Superior temporal gyrus (tissue), 1 donor: ENCODE measurements around the gene NOL7.

Source experiments
- DNase-seq: peaks from one replicate; pipeline ENCODE4 v3.0.0-alpha.2; 2016; ENCODE audit errors: extremely low spot score

The NOL7 gene

DNA sequence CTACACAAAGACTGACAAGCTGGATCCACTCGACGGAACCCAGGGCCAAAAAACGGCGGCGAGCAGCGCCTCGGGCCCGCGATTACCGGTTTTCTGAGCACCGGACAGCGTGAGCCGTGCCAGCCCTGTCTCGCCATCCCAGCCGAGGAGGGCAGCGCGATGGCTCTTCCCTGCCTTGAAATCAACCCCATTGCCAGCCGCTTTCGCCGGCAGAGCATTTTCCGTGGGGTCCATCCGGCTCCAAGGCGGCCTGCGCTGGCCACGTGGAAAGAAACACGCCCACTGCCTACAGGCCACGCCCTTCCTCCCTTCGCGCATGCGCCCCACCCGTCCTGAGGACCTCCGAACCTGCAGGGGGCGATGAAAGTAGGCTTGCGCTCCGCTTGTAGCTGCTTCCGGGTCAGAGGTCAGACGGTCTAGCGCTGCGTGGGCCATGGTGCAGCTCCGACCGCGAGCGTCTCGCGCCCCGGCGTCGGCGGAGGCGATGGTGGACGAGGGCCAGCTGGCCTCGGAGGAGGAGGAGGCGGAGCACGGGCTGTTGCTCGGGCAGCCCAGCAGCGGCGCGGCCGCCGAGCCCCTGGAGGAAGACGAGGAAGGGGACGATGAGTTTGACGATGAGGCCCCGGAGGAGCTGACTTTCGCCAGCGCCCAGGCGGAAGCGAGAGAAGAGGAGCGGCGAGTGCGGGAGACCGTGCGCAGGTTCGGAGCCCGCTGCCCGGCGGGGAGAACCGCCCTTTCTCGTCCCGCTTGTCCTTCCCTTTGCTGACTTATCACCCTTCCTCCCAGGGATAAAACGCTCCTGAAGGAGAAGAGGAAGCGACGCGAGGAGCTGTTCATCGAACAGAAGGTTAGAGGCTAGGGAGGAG, at the start of gene NOL7:
NOL7 (plus strand) TSS at position 410 of the 866 bp plus-strand sequence; CDS start at position 434, 24 bp downstream.
- peak; percentile 99 for DNase-seq

DNA sequence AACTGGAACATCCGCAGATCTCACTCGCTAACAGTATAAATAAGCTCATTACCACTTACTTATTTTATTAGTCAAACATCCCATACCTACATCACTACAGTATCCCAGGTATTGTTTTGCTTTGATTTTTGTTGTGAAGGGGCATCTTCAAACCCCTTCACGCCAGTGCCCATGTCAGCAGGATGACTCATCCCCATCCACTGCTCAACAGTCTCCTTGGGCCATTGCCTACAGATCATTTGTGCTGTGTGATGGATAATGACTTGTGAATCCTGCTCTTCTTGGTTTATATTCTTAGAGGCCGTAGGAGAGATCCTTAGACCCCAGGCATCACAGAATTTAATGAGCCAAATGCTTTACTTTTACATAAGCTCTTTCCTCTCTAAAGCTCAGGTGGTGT, 49.2 kb upstream of the NOL7 start:
- DNase-seq = no peak

DNA sequence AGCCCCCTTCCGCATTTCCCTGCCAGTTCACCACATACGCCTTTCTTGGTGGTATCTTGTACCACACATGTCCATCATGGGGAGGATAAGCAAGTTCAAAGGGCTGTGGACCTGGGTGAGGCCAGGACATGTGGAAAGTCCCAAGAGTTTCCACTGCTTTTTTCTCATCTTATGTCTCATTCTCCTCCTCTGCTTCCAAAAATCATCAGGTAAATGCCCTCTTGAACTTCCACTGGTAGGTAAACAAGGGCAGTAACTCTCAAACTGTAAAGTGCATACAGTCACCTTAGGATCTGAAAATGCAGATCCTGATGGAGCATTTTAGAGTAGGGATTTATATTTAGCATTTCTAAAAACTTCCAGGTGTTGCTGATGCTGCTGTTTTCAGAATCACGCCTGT, 48.6 kb upstream of the NOL7 start:
- DNase-seq = no peak

DNA sequence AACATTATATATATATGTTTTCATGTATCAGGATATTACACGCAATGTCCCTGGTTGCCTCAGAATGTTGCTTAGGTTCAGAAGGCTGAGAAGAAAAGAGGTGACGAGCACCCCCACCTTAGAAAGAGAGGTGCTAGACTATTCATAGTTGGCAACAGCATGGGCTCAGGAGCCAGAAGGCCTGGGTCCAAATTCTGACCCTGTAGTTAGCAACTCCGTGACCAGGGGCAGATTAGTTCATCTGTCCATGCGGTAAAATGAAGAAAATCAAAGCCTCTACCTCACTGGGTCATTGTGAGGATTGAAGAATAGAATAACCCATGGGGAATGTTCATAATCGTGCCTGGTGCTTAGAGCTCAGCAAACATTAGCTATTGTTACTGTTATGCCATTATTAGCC, 46.2 kb upstream of the NOL7 start:
- DNase-seq = no peak

- DNase-seq = no peak
Measured at GRCh38 chr6:13572240-13572639, 42.9 kb upstream of the NOL7 start.

GRCh38 chr6:13572951-13573654, 42.0 kb upstream of the NOL7 start:
- DNase-seq = no peak

DNA sequence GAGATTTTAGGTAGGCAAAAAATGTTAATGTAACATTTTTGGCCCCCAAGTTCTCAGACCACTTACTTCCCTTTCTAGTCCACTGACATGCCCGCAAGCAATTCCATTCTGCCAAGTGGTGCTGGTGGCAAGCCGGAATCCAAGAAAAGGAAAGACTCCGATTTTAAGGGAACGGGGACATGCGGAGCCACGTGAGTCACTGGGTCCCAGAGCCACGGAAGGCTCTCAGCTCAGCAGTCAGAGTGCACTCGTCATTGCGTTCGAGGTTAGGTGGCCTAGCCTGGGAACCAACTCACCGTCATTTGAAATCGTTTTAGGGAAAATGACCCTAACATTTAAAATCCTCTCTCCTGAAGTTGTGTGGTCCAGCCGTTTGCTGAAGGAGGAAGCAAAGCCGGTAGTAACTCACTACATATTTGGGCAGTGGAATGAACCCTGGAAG, 41.4 kb upstream of the NOL7 start:
- peak; percentile 58 for DNase-seq

DNA sequence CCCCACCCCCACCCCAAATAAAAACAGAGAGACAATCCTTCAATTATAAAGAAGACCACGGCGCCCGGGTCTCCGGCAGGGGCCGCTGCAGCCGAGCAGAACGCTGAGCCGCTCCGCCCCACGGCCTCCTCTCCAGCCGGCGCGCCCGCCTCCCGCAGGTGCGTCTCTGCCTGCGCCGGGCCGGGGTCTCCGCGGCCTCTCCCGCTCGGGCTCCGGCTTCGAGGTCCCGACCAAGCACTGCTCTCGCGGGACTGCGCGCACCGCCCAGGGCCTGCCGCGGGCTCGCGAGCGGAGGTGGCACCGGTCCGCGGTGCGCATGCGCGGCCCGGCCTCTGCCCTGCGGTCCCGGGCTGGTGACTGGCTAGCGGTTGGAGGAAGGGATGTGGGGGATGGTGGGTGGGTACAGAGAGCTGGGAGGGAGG, 41.0 kb upstream of the NOL7 start:
- peak; percentile 80 for DNase-seq

GRCh38 chr6:13574571-13575376, 40.4 kb upstream of the NOL7 start, which contains the start of gene SIRT5:
SIRT5 (plus strand) TSS chr6:13574601; CDS start chr6:13584111, 9,510 bp downstream.
- peak; percentile 61 for DNase-seq

- peak; percentile 83 for DNase-seq
Measured at GRCh38 chr6:13575377-13575775, 39.8 kb upstream of the NOL7 start.

DNA sequence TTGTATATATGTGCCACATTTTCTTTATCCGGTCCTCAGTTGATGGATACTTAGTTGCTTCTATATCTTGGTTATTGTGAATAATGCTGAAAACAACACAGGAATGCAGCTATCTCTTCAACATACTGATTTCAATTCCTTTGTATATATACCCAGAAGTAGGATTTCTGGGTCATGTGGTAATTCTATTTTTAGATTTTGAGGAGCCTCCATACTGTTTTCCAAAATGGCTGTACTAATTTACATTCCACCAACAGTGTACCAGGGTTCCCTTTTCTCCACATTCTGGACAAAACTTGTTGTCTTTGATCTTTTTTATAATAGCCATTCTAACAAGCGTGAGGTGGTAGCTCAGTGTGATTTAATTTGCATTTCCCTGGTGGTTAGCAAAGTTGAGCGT, 39.1 kb upstream of the NOL7 start:
- DNase-seq = no peak

DNA sequence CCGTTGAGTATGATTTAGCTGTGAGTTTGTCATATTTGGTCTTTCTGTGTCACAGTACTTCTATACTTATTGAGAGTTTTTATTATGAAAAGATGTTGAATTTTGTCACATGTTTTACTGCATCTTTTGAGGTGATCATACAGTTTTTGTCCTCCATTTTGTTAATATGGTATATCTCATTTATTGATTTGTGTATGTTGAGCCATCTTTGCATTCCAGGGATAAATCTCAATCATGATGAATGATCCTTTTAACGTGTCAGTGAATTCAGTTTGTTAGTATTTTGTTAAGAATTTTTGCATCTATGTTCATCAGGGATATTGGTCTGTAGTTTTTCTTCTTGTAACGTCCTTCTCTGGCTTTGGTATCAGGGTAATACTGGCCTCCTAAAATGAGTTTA, 37.2 kb upstream of the NOL7 start:
- no peak for DNase-seq

DNA sequence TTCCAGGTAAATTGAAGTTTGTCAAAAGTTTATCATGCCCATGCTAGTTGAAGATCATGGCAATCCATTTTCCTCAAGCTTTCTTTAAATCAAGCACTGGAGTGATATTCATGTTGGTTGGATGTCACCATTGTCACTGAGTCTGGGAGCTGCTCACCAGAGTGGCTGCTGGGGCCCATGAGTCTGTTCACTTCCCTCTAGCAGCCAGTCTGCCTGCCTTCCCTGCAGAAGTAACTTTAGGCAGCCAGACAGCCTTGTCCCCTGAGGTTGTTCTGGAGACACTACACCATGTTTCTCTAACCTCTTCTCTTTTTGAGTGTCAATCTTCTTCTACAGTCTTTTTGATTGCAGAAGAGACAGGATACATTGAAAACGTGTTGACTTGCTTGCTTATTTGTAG, 35.2 kb upstream of the NOL7 start:
- DNase-seq = no peak

DNA sequence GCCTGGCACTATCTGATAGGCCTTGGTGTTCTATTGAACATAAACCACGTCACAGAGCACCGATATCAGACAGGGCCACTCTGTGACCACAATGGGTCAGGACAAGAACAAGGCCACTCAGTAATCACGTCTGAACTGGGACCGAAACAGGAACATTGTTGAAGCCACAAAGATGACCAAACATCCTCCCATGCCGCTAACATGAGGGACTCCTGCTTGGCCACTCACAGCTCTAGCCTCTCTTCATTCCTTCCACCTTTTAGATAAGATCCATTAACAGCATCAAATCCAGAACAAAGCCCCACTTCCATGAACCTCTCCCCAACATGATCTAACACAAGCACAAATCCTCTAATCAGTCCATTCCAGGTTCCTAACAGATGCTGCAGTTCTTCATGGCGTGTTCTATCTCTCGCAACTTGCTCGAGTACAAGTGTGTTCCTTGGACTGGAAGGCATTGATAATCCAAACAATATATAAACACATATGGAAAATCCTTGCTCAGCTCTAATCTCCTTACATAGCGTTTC, 33.4 kb upstream of the NOL7 start:
- DNase-seq = no peak

DNA sequence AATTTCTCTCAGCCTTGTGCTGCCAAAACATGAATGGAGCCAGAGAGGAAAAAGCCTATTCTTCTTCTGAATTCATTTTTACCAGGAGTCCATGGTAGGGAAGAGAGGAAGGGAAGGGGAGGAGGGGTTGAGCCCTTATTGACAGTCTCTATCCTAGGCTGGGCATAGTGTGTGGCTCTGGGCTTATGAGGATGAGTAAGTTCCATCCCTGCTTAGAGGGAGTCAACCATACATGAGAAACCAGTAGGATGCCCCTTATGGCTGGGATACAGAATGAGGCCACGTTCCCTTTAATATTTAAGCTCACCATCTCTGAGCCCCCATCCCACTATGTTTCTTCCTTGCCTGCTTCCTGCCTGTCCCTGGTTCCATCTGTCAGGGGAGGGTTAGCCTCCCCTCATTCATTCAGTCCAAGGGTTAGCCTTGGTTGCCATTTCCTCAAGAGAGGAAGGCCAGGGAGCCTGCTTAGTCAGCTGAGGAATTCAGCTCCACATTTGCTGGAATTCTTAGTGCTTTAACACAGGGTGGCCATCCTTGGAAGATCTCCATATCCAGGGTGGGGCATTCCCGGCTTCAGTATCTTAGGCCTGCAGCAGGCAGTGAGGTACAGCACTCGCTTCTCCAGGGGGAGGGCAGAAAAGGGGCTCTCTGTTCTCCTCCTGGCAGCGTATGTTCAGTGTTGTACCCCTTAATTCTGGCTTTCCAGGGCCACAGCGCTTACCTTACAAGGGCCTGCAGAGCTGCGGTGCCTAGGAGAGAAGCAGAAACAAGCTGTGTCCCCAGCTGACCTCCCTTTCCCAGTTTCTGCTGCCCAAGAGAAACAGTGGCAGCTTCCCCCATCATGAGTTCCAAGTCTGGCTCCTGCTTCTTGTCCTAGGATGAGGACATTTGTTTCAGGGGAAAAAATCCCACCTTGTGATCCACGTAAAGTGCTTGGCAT, 28.3 kb upstream of the NOL7 start:
- no peak for DNase-seq

GRCh38 chr6:13589801-13590200, 25.3 kb upstream of the NOL7 start:
- DNase-seq = no peak

DNA sequence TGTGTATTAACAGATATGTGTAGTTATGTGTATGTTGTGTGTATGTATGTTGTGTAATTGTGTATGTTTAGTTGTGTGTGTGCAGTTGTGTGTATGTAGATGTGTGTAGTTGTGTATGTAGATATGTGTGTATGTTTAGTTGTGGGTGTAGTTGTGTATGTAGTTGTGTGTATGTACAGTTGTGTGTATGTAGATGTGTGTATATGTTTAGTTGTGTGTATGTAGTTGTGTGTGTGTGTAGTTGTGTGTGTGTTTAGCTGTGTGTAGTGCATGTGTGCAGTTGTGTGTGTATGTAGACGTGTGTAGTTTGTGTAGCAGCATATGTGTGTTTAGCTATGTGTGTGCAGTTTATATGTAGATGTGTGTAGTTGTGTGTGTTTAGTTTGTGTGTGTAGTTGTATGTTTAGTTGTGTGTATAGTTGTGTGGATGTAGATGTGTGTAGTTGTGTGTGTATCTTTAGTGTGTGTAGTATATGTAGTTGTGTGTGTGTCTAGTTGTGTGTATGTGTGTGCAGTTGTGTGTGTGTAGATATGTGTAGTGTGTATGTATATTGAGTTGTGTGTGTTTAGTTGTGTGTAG, 24.5 kb upstream of the NOL7 start:
- no peak for DNase-seq

DNA sequence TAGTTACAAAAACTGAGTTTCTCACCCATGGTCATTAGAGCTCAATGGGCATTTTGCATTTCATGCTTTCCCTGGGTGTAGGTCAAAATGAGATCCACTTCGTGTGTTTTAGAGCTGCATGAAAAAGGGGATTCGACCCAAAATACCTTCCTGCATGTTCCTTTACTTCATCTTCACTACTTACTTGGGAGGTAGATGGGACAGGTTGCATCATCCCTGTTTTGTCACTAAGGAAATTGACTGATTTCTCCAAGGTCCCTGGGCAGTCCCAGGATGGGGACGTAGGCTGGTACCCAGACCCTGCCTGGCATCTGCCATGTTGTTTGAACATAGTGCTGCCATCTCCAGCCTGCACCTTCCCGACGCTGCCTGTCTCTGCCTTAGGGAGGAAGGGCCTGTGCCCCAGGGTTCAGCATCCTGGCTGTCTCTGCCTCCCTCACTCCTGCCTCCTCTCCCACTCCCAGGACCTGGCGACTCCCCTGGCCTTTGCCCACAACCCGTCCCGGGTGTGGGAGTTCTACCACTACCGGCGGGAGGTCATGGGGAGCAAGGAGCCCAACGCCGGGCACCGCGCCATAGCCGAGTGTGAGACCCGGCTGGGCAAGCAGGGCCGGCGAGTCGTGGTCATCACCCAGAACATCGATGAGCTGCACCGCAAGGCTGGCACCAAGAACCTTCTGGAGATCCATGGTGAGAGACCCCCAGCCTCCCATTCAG, 23.8 kb upstream of the NOL7 start:
- no peak for DNase-seq

- no peak for DNase-seq
Measured at GRCh38 chr6:13593103-13593502, 22.0 kb upstream of the NOL7 start.

- DNase-seq = no peak
Measured at GRCh38 chr6:13593720-13594119, 21.4 kb upstream of the NOL7 start.
